Endothelial cell (in vitro differentiated cells): ENCODE data around the gene OPRD1. TPM values are rescaled to one million over a fixed set of nuclear protein-coding genes. Genes with fewer than 3 reads are reported as not detected.
"Not testable (repeated sequence)": the region's sequence is repeated elsewhere in the genome, so short reads cannot be mapped to it uniquely, and the experiment has no call there.

Experiments
- DNase-seq: peaks from one replicate; pipeline ENCODE4 v3.0.0; 2021; ENCODE audit warnings: low spot score
- H3K27ac Mint-ChIP-seq: one replicate; pipeline ENCODE4 v1.8.0; 2021; ENCODE audit warnings: mixed read lengths, inconsistent platforms; ENCODE audit not compliant: unreplicated experiment
- H3K27me3 Mint-ChIP-seq: one replicate; pipeline ENCODE4 v1.8.0; 2021; ENCODE audit warnings: mild to moderate bottlenecking, moderate library complexity, mixed read lengths, inconsistent platforms; ENCODE audit not compliant: unreplicated experiment
- H3K36me3 Mint-ChIP-seq: one replicate; pipeline ENCODE4 v1.8.0; 2021; ENCODE audit warnings: mild to moderate bottlenecking, low read depth, mixed read lengths, inconsistent platforms; ENCODE audit not compliant: unreplicated experiment
- H3K4me1 Mint-ChIP-seq: one replicate; pipeline ENCODE4 v1.8.0; 2021; ENCODE audit warnings: mild to moderate bottlenecking, mixed read lengths, inconsistent platforms; ENCODE audit not compliant: unreplicated experiment
- H3K4me3 Mint-ChIP-seq: one replicate; pipeline ENCODE4 v1.8.0; 2021; ENCODE audit warnings: mild to moderate bottlenecking, mixed read lengths, inconsistent platforms; ENCODE audit not compliant: unreplicated experiment
- H3K9me3 Mint-ChIP-seq: one replicate; pipeline ENCODE4 v1.8.0; 2021; ENCODE audit warnings: mixed read lengths, inconsistent platforms; ENCODE audit not compliant: unreplicated experiment
- total RNA-seq: library from RNA; stranded (reverse); fragmentation: NEBNext Ultra II Directional; extraction: Animal tissue kit (Norgen Biotek cat#: 25700); gene quantifications from one replicate; pipeline ENCODE4 v1.2.1, GENCODE V29; 2021; ENCODE audit not compliant: unreplicated experiment
- TF ChIP-seq, protein P1 (sequence below): fragments of 200-600 bp; sonication (generic); IDR thresholded peaks from one replicate; pipeline ENCODE4 v1.5.0; 2021; ENCODE audit warnings: antibody characterized with exemption; ENCODE audit not compliant: unreplicated experiment

The OPRD1 gene
- total RNA-seq, 1 donor from 2014 or later, result 9.7 TPM

DNA sequence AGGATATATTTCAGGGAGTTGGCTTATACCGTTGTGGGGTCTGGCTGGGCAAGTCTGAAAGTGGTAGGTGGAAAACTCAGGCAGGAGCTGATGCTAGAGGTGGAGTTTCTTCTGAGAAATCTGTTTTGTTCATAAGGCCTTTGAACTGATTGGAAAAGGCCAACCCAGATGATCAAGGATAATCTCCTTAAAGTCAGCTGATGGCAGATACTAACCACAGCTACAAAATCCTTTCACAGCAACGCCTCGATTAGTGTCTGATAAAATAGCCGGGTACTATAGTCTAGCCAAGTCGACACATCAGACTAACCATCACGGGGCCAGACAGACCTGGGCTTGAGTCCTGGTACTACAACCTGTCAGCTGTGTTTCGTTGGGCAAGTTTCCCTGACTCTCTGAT, 21.4 kb downstream of the OPRD1 start:
- Mint-ChIP-seq H3K9me3 (no peaks in the 10 kb centered on the region), H3K27ac (no peak overlapping the region), H3K36me3 (no peaks in the 10 kb centered on the region), H3K27me3 (peaks cover 4% of the 10 kb centered on the region), H3K4me1 (no peaks in the 10 kb centered on the region), H3K4me3 (no peak overlapping the region)
- no peak for DNase-seq
- TF ChIP-seq, protein P1, sequence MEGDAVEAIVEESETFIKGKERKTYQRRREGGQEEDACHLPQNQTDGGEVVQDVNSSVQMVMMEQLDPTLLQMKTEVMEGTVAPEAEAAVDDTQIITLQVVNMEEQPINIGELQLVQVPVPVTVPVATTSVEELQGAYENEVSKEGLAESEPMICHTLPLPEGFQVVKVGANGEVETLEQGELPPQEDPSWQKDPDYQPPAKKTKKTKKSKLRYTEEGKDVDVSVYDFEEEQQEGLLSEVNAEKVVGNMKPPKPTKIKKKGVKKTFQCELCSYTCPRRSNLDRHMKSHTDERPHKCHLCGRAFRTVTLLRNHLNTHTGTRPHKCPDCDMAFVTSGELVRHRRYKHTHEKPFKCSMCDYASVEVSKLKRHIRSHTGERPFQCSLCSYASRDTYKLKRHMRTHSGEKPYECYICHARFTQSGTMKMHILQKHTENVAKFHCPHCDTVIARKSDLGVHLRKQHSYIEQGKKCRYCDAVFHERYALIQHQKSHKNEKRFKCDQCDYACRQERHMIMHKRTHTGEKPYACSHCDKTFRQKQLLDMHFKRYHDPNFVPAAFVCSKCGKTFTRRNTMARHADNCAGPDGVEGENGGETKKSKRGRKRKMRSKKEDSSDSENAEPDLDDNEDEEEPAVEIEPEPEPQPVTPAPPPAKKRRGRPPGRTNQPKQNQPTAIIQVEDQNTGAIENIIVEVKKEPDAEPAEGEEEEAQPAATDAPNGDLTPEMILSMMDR, result no peak

DNA sequence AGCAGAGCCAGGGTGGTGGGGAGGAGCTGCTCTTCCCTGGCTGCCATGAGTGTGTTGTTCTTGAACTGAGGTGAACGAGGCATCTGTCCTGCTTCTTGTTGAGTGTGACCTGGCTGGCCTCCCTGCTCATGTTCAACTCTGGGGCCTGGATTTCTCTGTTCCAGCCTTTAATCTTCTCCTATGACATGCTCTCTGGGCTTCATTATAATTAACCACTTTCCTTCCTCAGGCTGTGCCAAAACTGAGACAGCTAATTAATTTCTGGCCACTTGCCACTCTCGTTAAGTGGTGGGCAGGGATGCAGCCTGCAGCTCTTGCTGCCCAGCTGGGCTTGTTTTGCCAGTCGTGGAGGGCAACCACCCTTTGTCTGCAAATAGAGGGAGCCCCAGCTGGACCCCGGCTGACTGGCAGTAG, 23.3 kb downstream of the OPRD1 start:
- peaks cover 4% of the 10 kb centered on the region for H3K27me3 Mint-ChIP-seq
- TF ChIP-seq, protein P1, result no peak
- H3K36me3 Mint-ChIP-seq, result no peaks in the 10 kb centered on the region
- H3K4me3 Mint-ChIP-seq, result no peak overlapping the region
- H3K9me3 Mint-ChIP-seq, result no peaks in the 10 kb centered on the region
- H3K27ac Mint-ChIP-seq, result no peak overlapping the region
- no peak for DNase-seq
- H3K4me1 Mint-ChIP-seq, result no peaks in the 10 kb centered on the region

DNA sequence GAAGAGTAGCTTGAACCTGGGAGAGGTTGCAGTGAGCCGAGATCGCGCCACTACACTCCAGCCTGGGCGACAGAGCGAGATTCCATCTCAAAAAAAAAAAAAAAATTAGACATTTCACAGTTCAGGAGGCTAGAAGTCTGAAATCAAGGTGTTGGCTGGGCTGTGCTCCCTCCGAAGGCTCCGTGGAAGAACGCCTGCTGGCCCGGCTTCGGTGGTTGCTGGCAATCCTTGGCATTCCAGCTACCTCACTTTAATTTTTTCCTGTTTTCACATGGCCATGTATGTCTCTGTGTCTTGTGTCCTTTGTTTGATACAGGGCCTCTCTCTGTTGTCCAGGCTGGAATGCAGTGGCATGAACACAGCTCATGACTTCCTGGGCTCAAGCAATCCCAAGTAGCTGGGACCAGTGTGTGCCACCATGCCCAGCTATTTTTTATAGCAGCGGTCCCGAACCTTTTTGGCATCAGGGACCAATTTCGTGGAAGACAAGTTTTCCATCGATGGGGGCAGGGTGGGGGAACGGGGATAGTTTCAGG, 24.5 kb downstream of the OPRD1 start:
- Mint-ChIP-seq H3K36me3 (no peaks in the 10 kb centered on the region), H3K27ac (no peak overlapping the region), H3K4me1 (no peaks in the 10 kb centered on the region), H3K4me3 (no peak overlapping the region), H3K27me3 (peaks cover 4% of the 10 kb centered on the region), H3K9me3 (no peaks in the 10 kb centered on the region)
- no peak for DNase-seq
- TF ChIP-seq, protein P1, result no peak

DNA sequence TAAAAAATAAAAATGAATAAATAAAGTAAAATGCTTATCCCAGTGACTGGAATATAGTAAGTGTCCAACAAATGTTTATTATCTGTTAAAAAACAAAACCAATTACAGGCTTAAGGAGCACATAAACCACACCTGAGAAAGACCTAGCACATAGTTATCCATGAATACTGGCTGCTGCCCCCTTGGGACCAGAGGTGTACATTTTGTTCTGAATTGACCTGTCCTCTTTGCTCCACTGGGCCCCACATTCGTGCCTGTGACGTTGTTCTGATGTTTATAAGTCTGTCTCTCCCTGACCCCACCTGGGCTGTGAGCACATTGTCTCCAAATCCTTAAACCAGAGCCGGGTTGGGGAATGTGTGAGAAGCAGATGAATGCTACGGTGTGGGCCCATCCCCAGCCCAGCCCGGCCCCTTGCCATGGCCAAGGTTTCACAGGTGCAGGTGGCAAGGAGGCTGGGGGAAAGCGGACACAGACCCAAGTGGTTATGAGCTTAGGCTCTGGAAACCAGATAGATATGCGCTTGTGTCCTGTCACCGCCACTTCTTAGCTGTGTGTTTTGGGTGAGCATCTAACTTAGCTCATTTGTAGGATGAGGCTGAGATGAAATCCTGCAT, 29.1 kb downstream of the OPRD1 start:
- no peaks in the 10 kb centered on the region for H3K36me3 Mint-ChIP-seq
- TF ChIP-seq, protein P1, result no peak
- H3K4me3 Mint-ChIP-seq, result no peak overlapping the region
- H3K27ac Mint-ChIP-seq, result no peak overlapping the region
- DNase-seq, result no peak
- no peaks in the 10 kb centered on the region for H3K4me1 Mint-ChIP-seq
- H3K27me3 Mint-ChIP-seq, result peaks cover 2% of the 10 kb centered on the region
- H3K9me3 Mint-ChIP-seq, result no peaks in the 10 kb centered on the region

DNA sequence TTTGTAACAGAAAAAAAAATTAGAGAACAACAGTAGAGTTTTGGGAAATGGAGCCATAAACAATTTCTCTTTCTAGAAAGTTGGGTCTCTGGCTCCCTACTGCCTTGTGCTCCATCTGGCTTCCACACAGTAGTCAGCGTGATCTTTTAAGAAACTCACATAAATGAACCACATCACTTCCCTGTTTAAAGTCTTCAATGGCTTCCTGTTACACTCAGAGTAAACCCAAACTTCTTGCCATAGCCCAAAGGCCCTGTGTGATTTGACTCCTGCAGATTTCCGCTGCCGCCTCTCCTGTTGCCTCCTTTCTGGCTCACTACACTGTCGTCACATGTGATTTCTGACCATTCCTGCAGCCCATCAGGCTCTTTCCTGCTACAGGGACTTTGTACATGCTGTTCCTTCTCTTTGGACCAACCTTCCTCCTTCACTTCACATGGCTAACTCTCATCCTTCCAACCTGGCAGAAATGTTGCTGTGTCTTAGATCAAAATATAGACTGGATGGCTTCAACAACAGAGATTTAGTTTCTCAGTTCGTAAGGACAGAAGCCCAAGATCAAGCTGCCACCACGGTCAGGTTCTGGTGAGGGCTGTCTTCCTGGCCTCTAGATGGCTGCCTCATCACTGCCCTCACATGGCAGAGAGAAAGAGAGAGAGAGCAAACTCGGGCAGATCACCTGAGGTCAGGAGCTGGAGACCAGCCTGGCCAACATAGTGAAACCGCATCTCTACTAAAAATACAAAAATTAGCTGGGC, 34.0 kb downstream of the OPRD1 start:
- H3K27ac Mint-ChIP-seq, result no peak overlapping the region
- TF ChIP-seq, protein P1, result no peak
- no peak overlapping the region for H3K4me3 Mint-ChIP-seq
- H3K4me1 Mint-ChIP-seq, result peaks cover 3% of the 10 kb centered on the region
- DNase-seq, result no peak
- H3K36me3 Mint-ChIP-seq, result no peaks in the 10 kb centered on the region
- H3K9me3 Mint-ChIP-seq, result no peaks in the 10 kb centered on the region
- H3K27me3 Mint-ChIP-seq, result no peaks in the 10 kb centered on the region

DNA sequence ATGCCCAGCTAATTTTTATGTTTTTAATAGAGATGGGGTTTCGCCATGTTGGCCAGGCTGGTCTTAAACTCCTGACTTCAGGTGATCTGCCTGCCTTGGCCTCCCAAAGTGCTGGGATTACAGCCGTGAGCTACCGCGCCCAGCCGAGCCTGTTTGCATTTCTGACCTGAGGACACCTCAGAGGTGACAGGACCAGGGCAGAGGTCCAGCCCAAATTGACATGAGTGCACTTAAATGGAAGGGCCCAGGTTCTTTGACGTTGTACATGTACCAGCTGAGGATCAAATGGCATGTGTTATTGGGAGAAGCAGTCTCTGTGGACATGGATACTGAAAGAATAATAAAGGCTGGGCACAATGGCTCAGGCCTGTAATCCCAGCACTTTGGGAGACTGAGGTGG, 35.2 kb downstream of the OPRD1 start:
- H3K36me3 Mint-ChIP-seq, DNase-seq, H3K27ac Mint-ChIP-seq, H3K4me3 Mint-ChIP-seq, H3K27me3 Mint-ChIP-seq, H3K4me1 Mint-ChIP-seq, H3K9me3 Mint-ChIP-seq: not testable (repeated sequence)
